ENCODE results near the gene ISYNA1.
A peak's percentile ranks its signal among the peaks of the same experiment; 100 is the strongest.

The ISYNA1 gene

GRCh38 chr19:18430417-18431144 is 7.4 kb downstream of the ISYNA1 start:
- DNase-seq: no peak

- no peak for DNase-seq
Observed at GRCh38 chr19:18429717-18430416, 8.1 kb downstream of the ISYNA1 start.

GRCh38 chr19:18428787-18429674 is 8.9 kb downstream of the ISYNA1 start:
- DNase-seq: peak; percentile 87

GRCh38 chr19:18428173-18428786 is 9.7 kb downstream of the ISYNA1 start:
- DNase-seq: no peak

GRCh38 chr19:18427743-18428113 is 10.2 kb downstream of the ISYNA1 start:
- no peak for DNase-seq

- no peak for DNase-seq
Observed at GRCh38 chr19:18427080-18427742, 10.7 kb downstream of the ISYNA1 start.

- DNase-seq: no peak
Observed at GRCh38 chr19:18426416-18426767, 11.5 kb downstream of the ISYNA1 start.

GRCh38 chr19:18425515-18426415 is 12.2 kb downstream of the ISYNA1 start:
- no peak for DNase-seq

- no peak for DNase-seq
Observed at GRCh38 chr19:18424890-18425514, 12.9 kb downstream of the ISYNA1 start.

GRCh38 chr19:18424122-18424889 is 13.6 kb downstream of the ISYNA1 start:
- DNase-seq: no peak

GRCh38 chr19:18423258-18424020 is 14.5 kb downstream of the ISYNA1 start:
- no peak for DNase-seq

- no peak for DNase-seq
Observed at GRCh38 chr19:18422530-18423191, 15.3 kb downstream of the ISYNA1 start.

GRCh38 chr19:18421371-18421959 is 16.5 kb downstream of the ISYNA1 start:
- DNase-seq: no peak

GRCh38 chr19:18420930-18421329 is 17.0 kb downstream of the ISYNA1 start:
- no peak for DNase-seq

- no peak for DNase-seq
Observed at GRCh38 chr19:18419699-18420460, 18.1 kb downstream of the ISYNA1 start.

- peak; percentile 89 for DNase-seq
Observed at GRCh38 chr19:18419195-18419698, 18.7 kb downstream of the ISYNA1 start, which contains the start of gene SSBP4. TSS of gene SSBP4 (plus strand) at chr19:18419398. CDS start at chr19:18419649, 251 bp downstream.
